Gastroesophageal sphincter (tissue), 4 donors: ENCODE data around the gene NUDT9. TPM values are rescaled to one million over a fixed set of nuclear protein-coding genes. Genes with fewer than 3 reads are reported as not detected.
"Not testable (repeated sequence)": the region's sequence is repeated elsewhere in the genome, so short reads cannot be mapped to it uniquely, and the experiment has no call there.

ENCODE experiments used
- ATAC-seq: fragments of 150-250 bp; one replicate; pipeline ENCODE4 v1.9.1; 2016; ENCODE audit warnings: mild to moderate bottlenecking, moderate library complexity
- H3K27ac ChIP-seq, 4 donors: fragments of 200-600 bp; sonication (generic) in 3 of 4; 1 replicate in 3 of 4; 2 replicates in 1 of 4; pipeline ENCODE4 v1.5.1; 2016 to 2019
- H3K27me3 ChIP-seq: fragments of 200-600 bp; sonication (generic); one replicate; pipeline ENCODE4 v1.5.1; 2019
- H3K36me3 ChIP-seq, 2 donors: fragments of 200-600 bp; sonication (generic); one replicate each; pipeline ENCODE4 v1.5.1; 2019; ENCODE audit warnings: control low read depth in 1 of 2
- H3K4me1 ChIP-seq, 3 donors: fragments of 200-600 bp; sonication (generic); 1 replicate in 2 of 3; 2 replicates in 1 of 3; pipeline ENCODE4 v1.5.1; 2016 to 2019; ENCODE audit warnings: control low read depth in 2 of 3
- H3K4me3 ChIP-seq, 2 donors: fragments of 200-600 bp; sonication (generic); one replicate each; pipeline ENCODE4 v1.5.1; 2019; ENCODE audit warnings: mild to moderate bottlenecking in 1 of 2, moderate library complexity in 1 of 2
- H3K9me3 ChIP-seq, 3 donors: fragments of 200-600 bp; sonication (generic); one replicate each; pipeline ENCODE4 v1.5.1; 2017 to 2019; ENCODE audit warnings: control low read depth in 2 of 3
- EP300 ChIP-seq: sonication (generic); formaldehyde crosslinking; IDR thresholded peaks from one replicate; pipeline ENCODE4 v1.6.1; 2017; ENCODE audit warnings: antibody characterized with exemption, mild to moderate bottlenecking
- POLR2A ChIP-seq, 2 donors: fragments of 450-650 bp; IDR thresholded peaks; one replicate each; pipeline ENCODE4 v1.6.1; 2017; ENCODE audit warnings: antibody characterized with exemption in 2 of 2, mild to moderate bottlenecking in 2 of 2, moderate library complexity in 1 of 2
- POLR2AphosphoS5 ChIP-seq: sonication (generic); formaldehyde crosslinking; IDR thresholded peaks from one replicate; pipeline ENCODE4 v1.6.1; 2017; ENCODE audit warnings: antibody characterized with exemption
- WGBS, 2 donors: methylation state at CpG; one replicate each; pipeline ENCODE4 v1.1.5; 2018; ENCODE audit warnings: low coverage in 1 of 2; 5-methylcytosine and 5-hydroxymethylcytosine counted together
- total RNA-seq, 4 donors: library from RNA; depleted of rRNA; stranded (reverse); fragments of >200 nt; gene quantifications; one replicate each; pipeline ENCODE4 v1.1.0, GENCODE V29; 2016
- TF ChIP-seq, protein P1 (sequence below), 4 experiments: fragments of 200-600 bp in 2 of 4; fragments of 450-650 bp in 2 of 4; sonication (generic) in 1 of 4; IDR thresholded peaks; one replicate each; pipeline ENCODE4 v1.5.1; 2017 to 2019; ENCODE audit warnings: antibody characterized with exemption in 4 of 4, mild to moderate bottlenecking in 2 of 4, moderate library complexity in 2 of 4

Gene NUDT9
- total RNA-seq, 4 donors from 2014 or later = 19.3 to 26.7 (median 22.8) TPM

- TF ChIP-seq POLR2A (IDR thresholded peaks at IDR 0.05) = no peak
- TF ChIP-seq, protein P1, sequence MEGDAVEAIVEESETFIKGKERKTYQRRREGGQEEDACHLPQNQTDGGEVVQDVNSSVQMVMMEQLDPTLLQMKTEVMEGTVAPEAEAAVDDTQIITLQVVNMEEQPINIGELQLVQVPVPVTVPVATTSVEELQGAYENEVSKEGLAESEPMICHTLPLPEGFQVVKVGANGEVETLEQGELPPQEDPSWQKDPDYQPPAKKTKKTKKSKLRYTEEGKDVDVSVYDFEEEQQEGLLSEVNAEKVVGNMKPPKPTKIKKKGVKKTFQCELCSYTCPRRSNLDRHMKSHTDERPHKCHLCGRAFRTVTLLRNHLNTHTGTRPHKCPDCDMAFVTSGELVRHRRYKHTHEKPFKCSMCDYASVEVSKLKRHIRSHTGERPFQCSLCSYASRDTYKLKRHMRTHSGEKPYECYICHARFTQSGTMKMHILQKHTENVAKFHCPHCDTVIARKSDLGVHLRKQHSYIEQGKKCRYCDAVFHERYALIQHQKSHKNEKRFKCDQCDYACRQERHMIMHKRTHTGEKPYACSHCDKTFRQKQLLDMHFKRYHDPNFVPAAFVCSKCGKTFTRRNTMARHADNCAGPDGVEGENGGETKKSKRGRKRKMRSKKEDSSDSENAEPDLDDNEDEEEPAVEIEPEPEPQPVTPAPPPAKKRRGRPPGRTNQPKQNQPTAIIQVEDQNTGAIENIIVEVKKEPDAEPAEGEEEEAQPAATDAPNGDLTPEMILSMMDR (IDR thresholded peaks at IDR 0.05) = no peak
- TF ChIP-seq POLR2AphosphoS5 = no peak
- no peak for TF ChIP-seq EP300
- no peak overlapping the region for H3K4me3 ChIP-seq
- H3K9me3 ChIP-seq = no peaks in the 10 kb centered on the region
- H3K36me3 ChIP-seq = peaks cover 11 to 74% of the 10 kb centered on the region in 2 donors
- no peaks in the 10 kb centered on the region for H3K27me3 ChIP-seq
- no peak for ATAC-seq
- H3K4me1 ChIP-seq = no peaks in the 10 kb centered on the region
- peak overlapping the region; percentile 29 to 61 (median 48) for H3K27ac ChIP-seq
These were observed 59.0 kb downstream of the NUDT9 start for GRCh38 chr4:87481377-87481776.

DNA sequence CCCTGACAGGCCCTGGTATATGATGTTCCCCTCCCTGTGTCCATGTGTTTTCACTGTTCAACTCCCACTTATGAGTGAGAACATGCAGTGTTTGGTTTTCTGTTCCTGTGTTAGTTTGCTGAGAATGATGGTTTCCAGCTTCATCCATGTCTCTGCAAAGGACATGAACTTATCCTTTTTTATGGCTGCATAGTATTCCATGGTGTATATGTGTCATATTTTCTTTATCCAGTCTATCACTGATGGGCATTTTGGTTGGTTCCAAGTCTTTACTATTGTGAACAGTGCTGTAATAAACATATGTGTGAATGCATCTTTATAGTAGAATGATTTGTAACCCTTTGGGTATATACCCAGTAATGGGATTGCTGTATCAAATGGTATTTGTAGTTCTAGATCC is 60.9 kb downstream of the NUDT9 start:
- Histone ChIP-seq H3K27ac (peak overlapping the region in 2 of 4 donors; percentile 42 to 54), H3K36me3 (peaks cover 6 to 69% of the 10 kb centered on the region in 2 donors)
- H3K27me3 ChIP-seq, H3K9me3 ChIP-seq, ATAC-seq, H3K4me1 ChIP-seq, H3K4me3 ChIP-seq: not testable (repeated sequence)

DNA sequence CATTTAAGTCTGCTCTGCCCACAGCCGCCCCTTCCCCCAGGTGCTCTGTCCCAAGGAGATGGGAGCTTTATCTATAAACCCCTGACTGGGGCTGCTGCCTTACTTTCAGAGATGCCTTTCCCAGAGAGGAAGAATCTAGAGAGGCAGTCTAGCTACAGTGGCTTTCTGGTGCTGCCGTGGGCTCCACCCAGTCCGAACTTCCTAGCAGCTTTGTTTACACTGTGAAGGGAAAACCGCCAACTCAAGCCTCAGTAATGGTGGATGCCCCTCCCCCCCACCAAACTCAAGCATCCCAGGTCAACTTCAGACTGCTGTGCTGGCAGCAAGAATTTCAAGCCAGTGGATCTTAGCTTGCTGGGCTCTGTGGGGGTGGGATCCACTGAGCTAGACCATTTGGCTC is 66.3 kb downstream of the NUDT9 start:
- Histone ChIP-seq H3K36me3 (peaks cover 6 to 71% of the 10 kb centered on the region in 2 donors), H3K27ac (peak overlapping the region; percentile 10 to 77 (median 68)), H3K9me3 (peaks cover 0 to 13% (median 0%) of the 10 kb centered on the region in 3 donors), H3K4me1 (peaks cover 10 to 50% (median 11%) of the 10 kb centered on the region in 3 donors)
- WGBS, 2 donors = no CpG with 5 or more reads among the region's 4 CpGs
- not testable (repeated sequence) for H3K27me3 ChIP-seq, ATAC-seq, H3K4me3 ChIP-seq

- Histone ChIP-seq H3K4me3 (no peak overlapping the region), H3K36me3 (peaks cover 14 to 78% of the 10 kb centered on the region in 2 donors), H3K27ac (peak overlapping the region; percentile 40 to 77 (median 68)), H3K9me3 (peaks cover 0 to 13% (median 0%) of the 10 kb centered on the region in 3 donors), H3K4me1 (peaks cover 11 to 60% (median 12%) of the 10 kb centered on the region in 3 donors), H3K27me3 (no peaks in the 10 kb centered on the region)
- TF ChIP-seq POLR2AphosphoS5 (no peak), POLR2A (IDR thresholded peaks at IDR 0.05) (no peak), EP300 (no peak)
- TF ChIP-seq, protein P1 (IDR thresholded peaks at IDR 0.05) = no peak
- WGBS, 2 donors = 67% methylated on average over 1 of the region's 2 CpGs; no CpG with 5 or more reads in 1 of the 2 donors
- peak; percentile 40 for ATAC-seq
These were observed 67.3 kb downstream of the NUDT9 start for GRCh38 chr4:87489678-87490077.

DNA sequence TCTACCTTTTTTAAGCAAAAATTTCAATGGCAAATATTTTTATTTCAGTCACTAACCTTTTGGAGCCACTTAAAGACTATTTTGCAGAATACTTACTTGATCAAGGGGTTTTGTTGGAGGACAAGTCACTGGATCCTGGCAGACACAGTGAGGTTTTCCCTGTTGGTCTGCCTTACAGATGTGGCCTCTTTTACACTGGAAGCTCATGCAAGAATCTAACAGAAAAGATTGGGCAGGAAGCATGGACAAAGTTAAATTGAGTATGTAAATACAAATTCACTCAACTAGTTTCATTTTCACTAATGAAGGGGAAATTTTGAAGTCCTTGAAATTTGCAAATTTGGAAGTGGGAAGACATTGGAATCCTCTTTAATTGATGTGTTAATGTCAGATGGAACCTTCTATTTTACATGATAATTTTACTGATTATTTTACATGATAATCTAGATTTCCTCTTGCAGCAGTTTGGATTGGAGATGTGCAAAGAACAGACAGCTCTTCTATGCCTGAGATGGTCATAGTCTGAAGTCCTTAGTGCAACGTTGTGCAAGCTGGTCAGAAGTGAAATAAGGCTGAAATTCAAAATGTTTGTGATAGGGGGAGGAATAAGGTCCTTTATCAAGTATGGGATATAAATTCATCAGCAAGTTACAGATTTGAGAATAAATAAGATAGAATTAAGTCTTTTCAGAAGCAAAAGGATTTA is 68.4 kb downstream of the NUDT9 start:
- H3K4me3 ChIP-seq = no peak overlapping the region
- no peaks in the 10 kb centered on the region for H3K27me3 ChIP-seq
- H3K4me1 ChIP-seq = peaks cover 11 to 66% (median 12%) of the 10 kb centered on the region in 3 donors
- peak overlapping the region; percentile 40 to 77 (median 68) for H3K27ac ChIP-seq
- no peak for ATAC-seq
- 68% methylated on average over 1 of the region's 1 CpG; no CpG with 5 or more reads in 1 of the 2 donors for whole genome bisulfite sequencing, 2 donors
- peaks cover 0 to 13% (median 0%) of the 10 kb centered on the region in 3 donors for H3K9me3 ChIP-seq
- peaks cover 14 to 89% of the 10 kb centered on the region in 2 donors for H3K36me3 ChIP-seq
- no peak for TF ChIP-seq POLR2AphosphoS5
- TF ChIP-seq, protein P1 (IDR thresholded peaks at IDR 0.05) = no peak
- TF ChIP-seq EP300 = no peak
- no peak for TF ChIP-seq POLR2A (IDR thresholded peaks at IDR 0.05)

DNA sequence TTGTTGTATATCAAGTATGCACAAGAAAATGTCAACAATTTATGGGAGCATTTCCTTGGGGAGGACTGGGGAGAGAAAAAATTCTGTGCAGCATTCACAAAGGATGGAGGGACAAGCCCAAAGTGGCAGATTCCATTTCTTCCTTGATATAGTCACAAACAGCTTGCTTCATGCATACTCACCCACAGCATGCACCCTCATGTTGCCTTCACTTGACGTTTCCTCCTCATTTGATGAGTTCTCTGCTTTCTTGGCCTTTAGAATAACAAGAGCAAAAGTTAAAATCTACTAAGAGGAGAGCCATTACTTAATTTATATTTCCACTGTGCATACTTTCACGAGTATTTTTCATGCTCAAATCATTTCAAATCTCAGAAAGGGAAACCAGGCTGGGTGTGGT is 69.1 kb downstream of the NUDT9 start:
- Histone ChIP-seq H3K27me3 (no peaks in the 10 kb centered on the region), H3K4me1 (peaks cover 11 to 66% (median 12%) of the 10 kb centered on the region in 3 donors), H3K36me3 (peaks cover 14 to 95% of the 10 kb centered on the region in 2 donors), H3K4me3 (no peak overlapping the region), H3K27ac (peak overlapping the region in 3 of 4 donors; percentile 63 to 73 (median 68)), H3K9me3 (peaks cover 0 to 13% (median 0%) of the 10 kb centered on the region in 3 donors)
- WGBS, 2 donors = 83 to 91% methylated on average over 2 of the region's 2 CpGs
- TF ChIP-seq POLR2A (IDR thresholded peaks at IDR 0.05) = no peak
- no peak for TF ChIP-seq EP300
- TF ChIP-seq, protein P1 (IDR thresholded peaks at IDR 0.05) = no peak
- TF ChIP-seq POLR2AphosphoS5 = no peak
- no peak for ATAC-seq

GRCh38 chr4:87491851-87492250 is 69.5 kb downstream of the NUDT9 start:
- not testable (repeated sequence) for ATAC-seq, H3K27me3 ChIP-seq, H3K4me3 ChIP-seq
- Histone ChIP-seq H3K9me3 (peaks cover 0 to 13% (median 0%) of the 10 kb centered on the region in 3 donors), H3K36me3 (peaks cover 14 to 100% of the 10 kb centered on the region in 2 donors), H3K4me1 (peaks cover 11 to 67% (median 12%) of the 10 kb centered on the region in 3 donors), H3K27ac (peak overlapping the region in 3 of 4 donors; percentile 68 to 77 (median 73))
- 86% methylated on average over 2 of the region's 2 CpGs; no CpG with 5 or more reads in 1 of the 2 donors for WGBS, 2 donors
